ENCODE measurements around the gene RBM38.

DNA sequence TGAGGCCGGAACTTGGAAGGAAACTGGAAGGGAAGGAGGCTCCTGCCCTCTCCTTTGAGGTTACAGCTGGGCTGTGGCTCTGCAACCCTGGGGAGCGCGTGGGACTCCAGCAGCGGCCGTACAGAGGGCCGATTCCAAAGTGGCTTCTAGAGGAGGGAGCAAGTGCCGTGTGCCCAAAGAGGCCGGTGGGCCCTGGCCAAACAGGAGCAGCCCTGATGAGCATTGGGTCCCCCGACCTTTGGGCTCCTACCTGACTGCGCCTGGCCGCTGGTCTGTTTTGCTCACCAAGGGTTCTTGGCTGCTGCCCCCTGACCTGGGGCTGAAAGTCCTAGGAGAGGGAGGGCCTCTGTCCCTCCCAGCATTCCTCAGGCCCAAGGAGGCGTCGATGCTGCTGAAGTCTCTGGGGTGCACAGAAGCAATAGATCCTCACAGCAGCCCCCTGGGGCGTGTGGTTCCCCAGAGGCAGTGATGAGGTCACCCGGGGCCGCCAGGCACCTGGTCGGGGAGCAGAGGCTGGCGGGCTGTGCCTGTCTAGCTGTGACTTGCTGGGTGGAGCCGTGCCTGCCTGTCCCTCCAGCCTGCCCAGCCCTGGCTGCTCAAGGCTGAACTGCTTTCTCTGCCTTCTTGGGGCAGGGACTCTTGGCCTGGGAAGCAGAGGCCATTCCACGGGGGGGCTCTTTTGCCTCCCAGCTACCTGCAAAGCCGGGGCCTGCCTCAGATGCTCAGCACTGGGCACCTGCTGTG is 9.8 kb downstream of the RBM38 start:
- TF ChIP-seq, protein P1, sequence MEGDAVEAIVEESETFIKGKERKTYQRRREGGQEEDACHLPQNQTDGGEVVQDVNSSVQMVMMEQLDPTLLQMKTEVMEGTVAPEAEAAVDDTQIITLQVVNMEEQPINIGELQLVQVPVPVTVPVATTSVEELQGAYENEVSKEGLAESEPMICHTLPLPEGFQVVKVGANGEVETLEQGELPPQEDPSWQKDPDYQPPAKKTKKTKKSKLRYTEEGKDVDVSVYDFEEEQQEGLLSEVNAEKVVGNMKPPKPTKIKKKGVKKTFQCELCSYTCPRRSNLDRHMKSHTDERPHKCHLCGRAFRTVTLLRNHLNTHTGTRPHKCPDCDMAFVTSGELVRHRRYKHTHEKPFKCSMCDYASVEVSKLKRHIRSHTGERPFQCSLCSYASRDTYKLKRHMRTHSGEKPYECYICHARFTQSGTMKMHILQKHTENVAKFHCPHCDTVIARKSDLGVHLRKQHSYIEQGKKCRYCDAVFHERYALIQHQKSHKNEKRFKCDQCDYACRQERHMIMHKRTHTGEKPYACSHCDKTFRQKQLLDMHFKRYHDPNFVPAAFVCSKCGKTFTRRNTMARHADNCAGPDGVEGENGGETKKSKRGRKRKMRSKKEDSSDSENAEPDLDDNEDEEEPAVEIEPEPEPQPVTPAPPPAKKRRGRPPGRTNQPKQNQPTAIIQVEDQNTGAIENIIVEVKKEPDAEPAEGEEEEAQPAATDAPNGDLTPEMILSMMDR (conservative IDR thresholded peaks at IDR 0.05; ENCODE audit: low read depth, low read length): no peak
- TF ChIP-seq EZH2 (IDR thresholded peaks at IDR 0.05; ENCODE audit: low read length, unreplicated experiment): no peak

Measured in PC-3 (cell line).